Muscle of leg (tissue), 11 donors: ENCODE results near the gene DDX3X. TPM values are rescaled to one million over a fixed set of nuclear protein-coding genes. Genes with fewer than 3 reads are reported as not detected.
A peak's percentile ranks its signal among the peaks of the same experiment; 100 is the strongest.

Source experiments
- DNase-seq: peaks from one replicate; pipeline ENCODE4 v3.0.0; 2013
- H3K27ac ChIP-seq: one replicate; pipeline ENCODE4 v1.5.1; 2013; ENCODE audit warnings: mild to moderate bottlenecking, low read length, control low read depth
- H3K27me3 ChIP-seq: one replicate; pipeline ENCODE4 v1.6.1; 2013; ENCODE audit warnings: low read length; ENCODE audit not compliant: control insufficient read depth, insufficient read depth
- H3K36me3 ChIP-seq: one replicate; pipeline ENCODE4 v1.6.1; 2013; ENCODE audit warnings: low read length; ENCODE audit not compliant: control insufficient read depth, insufficient read depth
- H3K4me1 ChIP-seq: one replicate; pipeline ENCODE4 v1.6.1; 2013; ENCODE audit warnings: low read length; ENCODE audit not compliant: control insufficient read depth, insufficient read depth
- H3K4me3 ChIP-seq: one replicate; pipeline ENCODE4 v1.5.1; 2013; ENCODE audit warnings: low read length, control low read depth
- H3K9me3 ChIP-seq: replicated peaks from 2 replicates; pipeline ENCODE4 v1.6.1; 2013; ENCODE audit warnings: low read depth, low read length; ENCODE audit not compliant: control insufficient read depth
- WGBS: methylation state at CpG from one replicate; pipeline ENCODE4 v1.1.5; 2013; ENCODE audit warnings: missing lambda C conversion rate; ENCODE audit not compliant: insufficient coverage; 5-methylcytosine and 5-hydroxymethylcytosine counted together
- polyA plus RNA-seq, 8 donors: library from polyadenylated mRNA; unstranded; fragments of 120-200 nt; gene quantifications; one replicate each; pipeline versions ENCODE4 v1.2.1 to v1.2.3, GENCODE V29; 2013; ENCODE audit warnings: inconsistent platforms in 1 of 8, low replicate concordance in 1 of 8; ENCODE audit not compliant: insufficient read length in 8 of 8, insufficient read depth in 1 of 8
- total RNA-seq: library from RNA; stranded (reverse); fragments of 120-200 nt; gene quantifications from one replicate; pipeline ENCODE4 v1.2.4, GENCODE V29; 2013

The DDX3X gene
- total and polyA plus RNA-seq, 9 donors = 73.4 to 145 (median 119) TPM

- Histone ChIP-seq H3K4me1 (peaks cover 13% of the 10 kb centered on the region), H3K27ac (peak overlapping the region; percentile 98), H3K9me3 (no peaks in the 10 kb centered on the region), H3K27me3 (peaks cover 6% of the 10 kb centered on the region), H3K36me3 (peaks cover 13% of the 10 kb centered on the region), H3K4me3 (peak overlapping the region; percentile 70)
- DNase-seq = peak; percentile 30
- WGBS = 0% methylated on average over 1 of the region's 6 CpGs
Measured at GRCh38 chrX:41335958-41336331, 2.0 kb downstream of the DDX3X start.

- 100% methylated on average over 1 of the region's 7 CpGs for WGBS
- peak overlapping the region; percentile 70 for H3K4me3 ChIP-seq
- peaks cover 13% of the 10 kb centered on the region for H3K4me1 ChIP-seq
- peaks cover 18% of the 10 kb centered on the region for H3K36me3 ChIP-seq
- DNase-seq = no peak
- H3K27me3 ChIP-seq = peaks cover 5% of the 10 kb centered on the region
- H3K9me3 ChIP-seq = no peaks in the 10 kb centered on the region
- no peak overlapping the region for H3K27ac ChIP-seq
Measured at GRCh38 chrX:41336447-41336846, 2.5 kb downstream of the DDX3X start.

- H3K4me3 ChIP-seq = peak overlapping the region; percentile 0
- WGBS = no CpG with 5 or more reads among the region's 1 CpG
- H3K27ac ChIP-seq = no peak overlapping the region
- DNase-seq = no peak
- peaks cover 13% of the 10 kb centered on the region for H3K4me1 ChIP-seq
- peaks cover 22% of the 10 kb centered on the region for H3K36me3 ChIP-seq
- H3K27me3 ChIP-seq = peaks cover 5% of the 10 kb centered on the region
- H3K9me3 ChIP-seq = no peaks in the 10 kb centered on the region
Measured at GRCh38 chrX:41337140-41337539, 3.2 kb downstream of the DDX3X start.

- no peaks in the 10 kb centered on the region for H3K27me3 ChIP-seq
- no CpG with 5 or more reads among the region's 1 CpG for WGBS
- H3K9me3 ChIP-seq = no peaks in the 10 kb centered on the region
- peaks cover 7% of the 10 kb centered on the region for H3K4me1 ChIP-seq
- H3K36me3 ChIP-seq = peaks cover 34% of the 10 kb centered on the region
- no peak for DNase-seq
- no peak overlapping the region for H3K27ac ChIP-seq
- no peak overlapping the region for H3K4me3 ChIP-seq
Measured at GRCh38 chrX:41338436-41338835, 4.5 kb downstream of the DDX3X start.

- H3K27ac ChIP-seq = no peak overlapping the region
- H3K4me3 ChIP-seq = no peak overlapping the region
Measured at GRCh38 chrX:41339148-41339547, 5.2 kb downstream of the DDX3X start.

GRCh38 chrX:41344053-41344452 lies 10.1 kb downstream of the DDX3X start:
- Histone ChIP-seq H3K27ac (no peak overlapping the region), H3K36me3 (peaks cover 79% of the 10 kb centered on the region)

More at GRCh38 chrX:41339148-41339547, 5.2 kb downstream of the DDX3X start:
- Histone ChIP-seq H3K27me3 (no peaks in the 10 kb centered on the region), H3K4me1 (peaks cover 5% of the 10 kb centered on the region), H3K36me3 (peaks cover 42% of the 10 kb centered on the region), H3K9me3 (no peaks in the 10 kb centered on the region)
- no peak for DNase-seq
- 67% methylated on average over 3 of the region's 4 CpGs for WGBS

GRCh38 chrX:41347186-41347585 lies 13.2 kb downstream of the DDX3X start:
- Histone ChIP-seq H3K4me1 (no peaks in the 10 kb centered on the region), H3K4me3 (no peak overlapping the region), H3K27me3 (no peaks in the 10 kb centered on the region), H3K9me3 (no peaks in the 10 kb centered on the region), H3K27ac (no peak overlapping the region), H3K36me3 (peaks cover 62% of the 10 kb centered on the region)
- no CpG with 5 or more reads among the region's 8 CpGs for WGBS
- no peak for DNase-seq

More at GRCh38 chrX:41344053-41344452, 10.1 kb downstream of the DDX3X start:
- DNase-seq = no peak
- H3K27me3 ChIP-seq = no peaks in the 10 kb centered on the region
- H3K4me1 ChIP-seq = no peaks in the 10 kb centered on the region
- 95% methylated on average over 7 of the region's 9 CpGs for WGBS
- H3K9me3 ChIP-seq = no peaks in the 10 kb centered on the region
- H3K4me3 ChIP-seq = no peak overlapping the region

- WGBS = 97% methylated on average over 4 of the region's 4 CpGs
- no peaks in the 10 kb centered on the region for H3K4me1 ChIP-seq
- H3K4me3 ChIP-seq = no peak overlapping the region
- no peak for DNase-seq
- H3K36me3 ChIP-seq = peaks cover 48% of the 10 kb centered on the region
- no peaks in the 10 kb centered on the region for H3K9me3 ChIP-seq
- no peaks in the 10 kb centered on the region for H3K27me3 ChIP-seq
- no peak overlapping the region for H3K27ac ChIP-seq
Measured at GRCh38 chrX:41348551-41348950, 14.6 kb downstream of the DDX3X start.

GRCh38 chrX:41350150-41350975 lies 16.4 kb downstream of the DDX3X start:
- Histone ChIP-seq H3K9me3 (no peaks in the 10 kb centered on the region), H3K4me1 (no peaks in the 10 kb centered on the region), H3K4me3 (no peak overlapping the region), H3K36me3 (peaks cover 30% of the 10 kb centered on the region), H3K27ac (no peak overlapping the region), H3K27me3 (peaks cover 1% of the 10 kb centered on the region)
- DNase-seq = no peak
- WGBS = no CpG with 5 or more reads among the region's 6 CpGs

GRCh38 chrX:41350976-41351569 lies 17.1 kb downstream of the DDX3X start:
- Histone ChIP-seq H3K4me1 (no peaks in the 10 kb centered on the region), H3K36me3 (peaks cover 23% of the 10 kb centered on the region), H3K27ac (no peak overlapping the region), H3K27me3 (peaks cover 2% of the 10 kb centered on the region), H3K9me3 (no peaks in the 10 kb centered on the region), H3K4me3 (no peak overlapping the region)
- WGBS = 80% methylated on average over 2 of the region's 3 CpGs
- DNase-seq = no peak
